ENCODE measurements around the gene IFFO2. TPM values are rescaled to one million over a fixed set of nuclear protein-coding genes. Genes with fewer than 3 reads are reported as not detected.

The IFFO2 gene
- total RNA-seq, 1 experiment from 2014 or later = not detected

DNA sequence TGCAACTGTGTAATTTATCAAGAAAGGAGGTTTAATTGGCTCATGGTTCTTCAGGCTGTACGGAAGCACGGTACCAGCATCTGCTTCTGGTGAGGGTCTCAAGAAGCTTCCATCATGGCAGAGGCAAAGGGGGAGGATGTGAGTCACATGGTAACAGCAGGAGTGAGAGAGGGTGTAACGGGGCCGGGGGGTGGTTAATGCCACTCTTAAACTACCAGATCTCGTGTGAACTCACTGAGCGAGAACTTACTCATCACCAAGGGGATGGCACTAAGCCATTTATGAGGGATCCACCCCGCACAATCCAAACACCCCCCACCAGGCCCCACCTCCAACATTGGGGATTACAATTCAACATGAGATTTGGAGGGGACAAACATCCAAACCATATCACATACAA is 21.0 kb upstream of the IFFO2 start:
- DNase-seq = no peak
- no peaks in the 10 kb centered on the region for H3K9me2 ChIP-seq (replicated peaks; ENCODE audit: insufficient read depth, low read length)
- no peaks in the 10 kb centered on the region for H3K27me3 ChIP-seq (ENCODE audit: low read length)
- no peaks in the 10 kb centered on the region for H3K36me3 ChIP-seq (ENCODE audit: insufficient read depth, low read length)
- no peak overlapping the region for H2AFZ ChIP-seq (ENCODE audit: low read length)
- H3K79me2 ChIP-seq (ENCODE audit: low read length) = no peaks in the 10 kb centered on the region
- H3K4me1 ChIP-seq (ENCODE audit: low read length) = no peaks in the 10 kb centered on the region
- H3K4me3 ChIP-seq (ENCODE audit: low read length) = no peak overlapping the region
- H3K4me2 ChIP-seq (ENCODE audit: low read depth, low read length, poor library complexity, severe bottlenecking) = no peak overlapping the region
- H4K20me1 ChIP-seq (ENCODE audit: insufficient read depth, low read depth, low read length) = no peaks in the 10 kb centered on the region
- no peak overlapping the region for H3K9ac ChIP-seq (ENCODE audit: low read length)
- H3K9me3 ChIP-seq (ENCODE audit: low read length) = no peaks in the 10 kb centered on the region
- no peak overlapping the region for H3K27ac ChIP-seq (ENCODE audit: low read length)

DNA sequence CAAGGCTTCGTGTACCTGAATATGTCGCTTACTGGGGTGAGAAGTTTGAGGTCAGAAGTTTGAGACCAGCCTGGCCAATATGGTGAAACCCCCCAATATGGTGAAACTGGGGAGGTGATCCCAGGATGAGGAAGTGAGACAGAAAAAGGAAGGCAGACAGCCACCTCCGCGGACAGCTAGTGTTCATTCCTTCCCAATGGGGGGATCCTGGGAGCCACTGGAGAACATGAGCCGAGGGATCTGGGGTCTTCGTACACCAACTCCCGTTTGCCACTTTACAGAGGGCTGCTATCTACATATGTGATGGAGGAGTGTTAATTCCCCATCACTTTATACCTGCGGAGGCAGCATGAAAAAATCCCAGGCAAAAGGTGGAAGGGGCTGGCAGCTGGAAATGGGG is 19.6 kb upstream of the IFFO2 start:
- no peak overlapping the region for H2AFZ ChIP-seq (ENCODE audit: low read length)
- no peak overlapping the region for H3K9ac ChIP-seq (ENCODE audit: low read length)
- no peaks in the 10 kb centered on the region for H4K20me1 ChIP-seq (ENCODE audit: insufficient read depth, low read depth, low read length)
- no peaks in the 10 kb centered on the region for H3K27me3 ChIP-seq (ENCODE audit: low read length)
- no peak for DNase-seq
- H3K36me3 ChIP-seq (ENCODE audit: insufficient read depth, low read length) = no peaks in the 10 kb centered on the region
- no peak overlapping the region for H3K27ac ChIP-seq (ENCODE audit: low read length)
- H3K4me1 ChIP-seq (ENCODE audit: low read length) = no peaks in the 10 kb centered on the region
- H3K4me2 ChIP-seq (ENCODE audit: low read depth, low read length, poor library complexity, severe bottlenecking) = no peak overlapping the region
- H3K9me2 ChIP-seq (replicated peaks; ENCODE audit: insufficient read depth, low read length) = no peaks in the 10 kb centered on the region
- no peaks in the 10 kb centered on the region for H3K9me3 ChIP-seq (ENCODE audit: low read length)
- no peaks in the 10 kb centered on the region for H3K79me2 ChIP-seq (ENCODE audit: low read length)
- no peak overlapping the region for H3K4me3 ChIP-seq (ENCODE audit: low read length)

DNA sequence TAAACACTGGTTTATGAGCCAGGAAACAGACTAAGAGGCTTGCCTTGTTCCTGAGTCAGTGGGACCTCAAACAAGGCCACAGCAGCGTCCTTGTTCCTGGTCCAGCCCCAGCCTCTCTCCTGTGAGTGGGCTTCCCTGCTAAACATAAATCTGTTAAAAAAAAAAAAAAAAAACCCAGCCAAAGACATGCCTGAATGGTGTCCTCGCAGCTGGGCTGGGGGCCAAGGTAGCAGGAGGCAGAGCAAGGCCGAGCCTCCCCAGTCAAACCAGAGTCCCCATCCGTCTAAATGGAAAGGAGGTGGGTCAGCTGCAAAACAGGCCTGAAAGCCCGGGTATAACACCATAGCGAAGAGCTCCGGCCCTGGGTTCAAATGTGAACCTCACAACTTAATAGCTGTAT is 18.1 kb upstream of the IFFO2 start:
- Histone ChIP-seq H3K4me1 (ENCODE audit: low read length) (no peaks in the 10 kb centered on the region), H2AFZ (ENCODE audit: low read length) (no peak overlapping the region), H3K9ac (ENCODE audit: low read length) (no peak overlapping the region), H3K4me3 (ENCODE audit: low read length) (no peak overlapping the region), H3K27me3 (ENCODE audit: low read length) (no peaks in the 10 kb centered on the region), H3K36me3 (ENCODE audit: insufficient read depth, low read length) (no peaks in the 10 kb centered on the region), H3K79me2 (ENCODE audit: low read length) (no peaks in the 10 kb centered on the region), H3K9me3 (ENCODE audit: low read length) (no peaks in the 10 kb centered on the region), H3K9me2 (replicated peaks; ENCODE audit: insufficient read depth, low read length) (no peaks in the 10 kb centered on the region), H3K27ac (ENCODE audit: low read length) (no peak overlapping the region), H4K20me1 (ENCODE audit: insufficient read depth, low read depth, low read length) (no peaks in the 10 kb centered on the region), H3K4me2 (ENCODE audit: low read depth, low read length, poor library complexity, severe bottlenecking) (no peak overlapping the region)
- no peak for DNase-seq

DNA sequence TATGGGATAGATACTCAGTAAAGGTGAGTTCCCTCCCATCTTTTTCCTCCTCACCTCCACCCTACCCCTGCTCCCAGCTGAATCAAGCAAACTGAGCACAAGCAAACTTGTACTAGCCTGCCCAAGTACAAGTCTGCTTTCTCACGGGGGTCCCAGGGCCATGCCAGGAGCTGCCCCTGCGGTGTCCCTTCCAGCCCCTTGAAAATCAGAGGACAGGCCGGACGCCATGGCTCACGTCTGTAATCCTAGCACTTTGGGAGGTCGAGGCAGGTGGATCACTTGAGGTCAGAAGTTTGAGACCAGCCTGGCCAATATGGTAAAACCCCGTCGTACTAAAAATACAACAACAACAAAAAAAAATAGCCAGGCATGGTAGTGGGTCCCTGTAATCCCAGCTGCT is 17.5 kb upstream of the IFFO2 start:
- no peaks in the 10 kb centered on the region for H3K36me3 ChIP-seq (ENCODE audit: insufficient read depth, low read length)
- H4K20me1 ChIP-seq (ENCODE audit: insufficient read depth, low read depth, low read length) = no peaks in the 10 kb centered on the region
- DNase-seq = no peak
- no peaks in the 10 kb centered on the region for H3K4me1 ChIP-seq (ENCODE audit: low read length)
- H3K9me3 ChIP-seq (ENCODE audit: low read length) = no peaks in the 10 kb centered on the region
- no peak overlapping the region for H2AFZ ChIP-seq (ENCODE audit: low read length)
- no peak overlapping the region for H3K4me2 ChIP-seq (ENCODE audit: low read depth, low read length, poor library complexity, severe bottlenecking)
- no peaks in the 10 kb centered on the region for H3K27me3 ChIP-seq (ENCODE audit: low read length)
- H3K27ac ChIP-seq (ENCODE audit: low read length) = no peak overlapping the region
- H3K9me2 ChIP-seq (replicated peaks; ENCODE audit: insufficient read depth, low read length) = no peaks in the 10 kb centered on the region
- no peak overlapping the region for H3K4me3 ChIP-seq (ENCODE audit: low read length)
- H3K79me2 ChIP-seq (ENCODE audit: low read length) = no peaks in the 10 kb centered on the region
- H3K9ac ChIP-seq (ENCODE audit: low read length) = no peak overlapping the region

DNA sequence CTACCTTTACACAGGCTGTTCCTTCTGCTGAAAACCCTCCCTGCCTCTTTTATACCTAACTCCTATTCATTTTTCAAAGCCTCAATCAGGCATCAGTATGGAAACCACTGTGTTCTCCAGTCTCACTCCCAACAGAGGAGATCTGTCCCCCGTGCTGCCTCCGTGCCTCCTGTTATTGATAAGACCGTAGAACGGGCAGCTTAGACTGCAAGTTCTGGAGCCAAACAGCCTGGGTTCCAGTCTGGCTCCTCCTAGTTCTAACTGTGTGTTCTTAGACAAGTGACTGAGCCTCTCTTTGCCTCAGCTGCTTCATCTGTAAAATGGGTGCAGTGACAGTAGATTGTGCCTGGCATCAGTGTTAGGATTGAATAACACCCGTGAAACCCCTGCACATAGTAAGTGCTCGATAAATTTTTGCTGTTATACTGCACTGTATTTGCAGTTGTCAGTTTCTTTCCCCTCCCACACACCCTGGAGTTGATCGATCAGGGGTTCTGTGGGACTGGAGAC is 17.0 kb upstream of the IFFO2 start:
- H3K9ac ChIP-seq (ENCODE audit: low read length) = no peak overlapping the region
- no peak overlapping the region for H3K4me3 ChIP-seq (ENCODE audit: low read length)
- H3K4me1 ChIP-seq (ENCODE audit: low read length) = no peaks in the 10 kb centered on the region
- no peak overlapping the region for H3K4me2 ChIP-seq (ENCODE audit: low read depth, low read length, poor library complexity, severe bottlenecking)
- no peaks in the 10 kb centered on the region for H3K27me3 ChIP-seq (ENCODE audit: low read length)
- no peaks in the 10 kb centered on the region for H4K20me1 ChIP-seq (ENCODE audit: insufficient read depth, low read depth, low read length)
- no peak overlapping the region for H2AFZ ChIP-seq (ENCODE audit: low read length)
- no peaks in the 10 kb centered on the region for H3K79me2 ChIP-seq (ENCODE audit: low read length)
- no peak overlapping the region for H3K27ac ChIP-seq (ENCODE audit: low read length)
- no peaks in the 10 kb centered on the region for H3K9me3 ChIP-seq (ENCODE audit: low read length)
- DNase-seq = no peak
- H3K9me2 ChIP-seq (replicated peaks; ENCODE audit: insufficient read depth, low read length) = no peaks in the 10 kb centered on the region
- H3K36me3 ChIP-seq (ENCODE audit: insufficient read depth, low read length) = no peaks in the 10 kb centered on the region

DNA sequence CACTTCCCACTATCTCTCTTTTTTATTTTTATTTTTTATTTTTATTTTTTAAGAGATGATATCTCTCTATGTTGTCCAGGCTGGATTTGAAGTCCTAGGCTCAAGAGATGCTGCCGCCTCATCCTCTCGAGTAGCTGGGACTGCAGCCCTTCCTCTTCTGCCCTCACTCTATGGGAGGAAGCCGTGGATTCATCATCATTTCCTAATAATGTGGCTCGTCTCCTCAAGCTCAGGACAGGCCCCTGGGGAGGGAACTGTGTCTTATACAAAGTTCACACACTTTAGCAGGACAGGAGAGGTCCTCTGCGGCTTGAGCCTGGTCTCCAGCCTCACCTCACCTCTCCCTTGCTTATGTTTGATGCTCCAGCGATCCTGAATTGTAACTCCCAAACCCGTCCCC is 16.5 kb upstream of the IFFO2 start:
- no peak for DNase-seq
- Histone ChIP-seq H3K4me3 (ENCODE audit: low read length) (no peak overlapping the region), H3K36me3 (ENCODE audit: insufficient read depth, low read length) (no peaks in the 10 kb centered on the region), H3K9me2 (replicated peaks; ENCODE audit: insufficient read depth, low read length) (no peaks in the 10 kb centered on the region), H3K4me2 (ENCODE audit: low read depth, low read length, poor library complexity, severe bottlenecking) (no peak overlapping the region), H3K9ac (ENCODE audit: low read length) (no peak overlapping the region), H2AFZ (ENCODE audit: low read length) (no peak overlapping the region), H3K27me3 (ENCODE audit: low read length) (no peaks in the 10 kb centered on the region), H3K4me1 (ENCODE audit: low read length) (no peaks in the 10 kb centered on the region), H3K79me2 (ENCODE audit: low read length) (no peaks in the 10 kb centered on the region), H3K9me3 (ENCODE audit: low read length) (no peaks in the 10 kb centered on the region), H4K20me1 (ENCODE audit: insufficient read depth, low read depth, low read length) (no peaks in the 10 kb centered on the region), H3K27ac (ENCODE audit: low read length) (no peak overlapping the region)

DNA sequence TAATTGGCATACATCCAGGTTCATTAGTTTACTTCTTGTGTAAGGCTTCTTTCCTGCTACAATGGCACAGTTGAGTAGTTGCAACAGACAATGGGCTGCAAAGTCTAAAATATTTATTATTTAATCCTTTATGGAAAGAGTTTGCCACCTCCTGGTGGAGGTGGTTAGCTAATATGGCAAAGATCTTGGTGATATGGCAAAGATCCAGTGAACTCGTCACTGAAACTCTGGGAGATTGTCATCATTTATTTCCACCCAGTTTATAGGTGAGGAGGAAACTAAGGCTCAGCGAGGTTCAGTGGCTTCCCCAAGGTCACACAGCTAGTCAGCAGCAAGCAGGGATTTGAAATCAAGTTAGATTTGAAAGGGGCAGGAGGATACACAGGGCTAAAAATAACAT is 16.1 kb upstream of the IFFO2 start:
- no peak for DNase-seq
- H3K4me3 ChIP-seq (ENCODE audit: low read length) = no peak overlapping the region
- no peaks in the 10 kb centered on the region for H4K20me1 ChIP-seq (ENCODE audit: insufficient read depth, low read depth, low read length)
- H3K27ac ChIP-seq (ENCODE audit: low read length) = no peak overlapping the region
- no peaks in the 10 kb centered on the region for H3K4me1 ChIP-seq (ENCODE audit: low read length)
- no peak overlapping the region for H3K4me2 ChIP-seq (ENCODE audit: low read depth, low read length, poor library complexity, severe bottlenecking)
- H2AFZ ChIP-seq (ENCODE audit: low read length) = no peak overlapping the region
- no peaks in the 10 kb centered on the region for H3K36me3 ChIP-seq (ENCODE audit: insufficient read depth, low read length)
- H3K79me2 ChIP-seq (ENCODE audit: low read length) = no peaks in the 10 kb centered on the region
- H3K27me3 ChIP-seq (ENCODE audit: low read length) = no peaks in the 10 kb centered on the region
- H3K9ac ChIP-seq (ENCODE audit: low read length) = no peak overlapping the region
- H3K9me3 ChIP-seq (ENCODE audit: low read length) = no peaks in the 10 kb centered on the region
- no peaks in the 10 kb centered on the region for H3K9me2 ChIP-seq (replicated peaks; ENCODE audit: insufficient read depth, low read length)

DNA sequence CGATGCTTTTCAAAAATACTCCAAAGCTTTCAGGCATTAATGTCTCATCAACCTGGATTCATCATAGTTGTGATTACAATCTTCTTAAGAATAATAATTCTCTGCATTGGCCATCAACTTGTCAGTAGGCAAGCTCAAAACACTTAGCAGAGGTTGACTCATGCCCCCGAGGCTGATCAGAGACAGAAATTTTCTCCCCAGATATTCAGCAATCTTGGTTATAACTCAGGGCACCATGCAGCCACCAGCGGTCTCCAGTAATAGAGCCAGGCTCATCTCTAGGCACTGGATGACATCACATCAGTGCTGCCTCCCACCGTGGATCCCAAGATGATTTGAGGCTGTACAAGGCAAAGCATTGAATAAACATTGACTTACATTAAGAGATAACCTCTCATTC is 14.3 kb upstream of the IFFO2 start:
- H3K36me3 ChIP-seq (ENCODE audit: insufficient read depth, low read length) = no peaks in the 10 kb centered on the region
- H3K9me2 ChIP-seq (replicated peaks; ENCODE audit: insufficient read depth, low read length) = no peaks in the 10 kb centered on the region
- no peaks in the 10 kb centered on the region for H3K27me3 ChIP-seq (ENCODE audit: low read length)
- H2AFZ ChIP-seq (ENCODE audit: low read length) = no peak overlapping the region
- no peak overlapping the region for H3K9ac ChIP-seq (ENCODE audit: low read length)
- no peak for DNase-seq
- H3K4me3 ChIP-seq (ENCODE audit: low read length) = no peak overlapping the region
- H3K4me1 ChIP-seq (ENCODE audit: low read length) = no peaks in the 10 kb centered on the region
- no peak overlapping the region for H3K27ac ChIP-seq (ENCODE audit: low read length)
- H3K9me3 ChIP-seq (ENCODE audit: low read length) = no peaks in the 10 kb centered on the region
- no peaks in the 10 kb centered on the region for H4K20me1 ChIP-seq (ENCODE audit: insufficient read depth, low read depth, low read length)
- H3K4me2 ChIP-seq (ENCODE audit: low read depth, low read length, poor library complexity, severe bottlenecking) = no peak overlapping the region
- H3K79me2 ChIP-seq (ENCODE audit: low read length) = no peaks in the 10 kb centered on the region

DNA sequence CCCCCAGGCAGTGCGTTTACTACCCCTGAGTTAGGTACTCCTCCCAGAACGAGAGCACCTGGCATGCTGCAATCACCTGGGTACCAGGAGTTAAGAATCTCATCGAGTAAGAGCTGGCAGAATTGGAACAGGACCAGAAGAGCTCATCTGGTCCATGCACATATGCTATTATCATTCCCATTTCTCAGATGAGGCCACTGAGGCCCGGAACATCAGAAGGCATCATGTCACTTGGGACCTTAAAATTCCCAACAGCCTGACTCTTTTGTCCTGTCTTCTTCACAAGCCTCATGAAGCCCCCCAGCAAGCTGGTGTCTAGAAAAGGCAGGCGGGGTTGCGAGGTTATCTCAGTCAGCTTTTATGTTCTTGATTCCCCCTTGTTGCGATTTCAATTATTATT is 13.9 kb upstream of the IFFO2 start:
- Histone ChIP-seq H3K9me2 (replicated peaks; ENCODE audit: insufficient read depth, low read length) (no peaks in the 10 kb centered on the region), H3K36me3 (ENCODE audit: insufficient read depth, low read length) (no peaks in the 10 kb centered on the region), H3K9ac (ENCODE audit: low read length) (no peak overlapping the region), H4K20me1 (ENCODE audit: insufficient read depth, low read depth, low read length) (no peaks in the 10 kb centered on the region), H2AFZ (ENCODE audit: low read length) (no peak overlapping the region), H3K27ac (ENCODE audit: low read length) (no peak overlapping the region), H3K27me3 (ENCODE audit: low read length) (no peaks in the 10 kb centered on the region), H3K4me3 (ENCODE audit: low read length) (no peak overlapping the region), H3K9me3 (ENCODE audit: low read length) (no peaks in the 10 kb centered on the region), H3K4me1 (ENCODE audit: low read length) (no peaks in the 10 kb centered on the region), H3K4me2 (ENCODE audit: low read depth, low read length, poor library complexity, severe bottlenecking) (no peak overlapping the region), H3K79me2 (ENCODE audit: low read length) (no peaks in the 10 kb centered on the region)
- no peak for DNase-seq

Data from Karpas-422 (cell line).